HUDEP-2 (cell line): ENCODE measurements around the gene INPP4A.
A peak's percentile ranks its signal among the peaks of the same experiment; 100 is the strongest.

Experiments used
- DNase-seq, 76 experiments: peaks; one replicate each; lab custom pipeline; 2025; ENCODE audit not compliant: unreplicated experiment in 76 of 76; lab: John Stamatoyannopoulos, UW

The INPP4A gene

GRCh38 chr2:98554116-98554861 is 109.6 kb downstream of the INPP4A start:
- no peak for DNase-seq

- no peak for DNase-seq
Observed at GRCh38 chr2:98555696-98556095, 111.0 kb downstream of the INPP4A start.

- no peak for DNase-seq
Observed at GRCh38 chr2:98556344-98557033, 111.8 kb downstream of the INPP4A start.

GRCh38 chr2:98558852-98559530 is 114.3 kb downstream of the INPP4A start:
- DNase-seq = no peak

- DNase-seq = no peak
Observed at GRCh38 chr2:98559581-98559980, 114.9 kb downstream of the INPP4A start.

GRCh38 chr2:98560256-98560771 is 115.7 kb downstream of the INPP4A start:
- peak in 74 of 76 experiments; percentile 8 to 87 (median 66) for DNase-seq

- no peak for DNase-seq
Observed at GRCh38 chr2:98561018-98561417, 116.4 kb downstream of the INPP4A start.

- DNase-seq = no peak
Observed at GRCh38 chr2:98561902-98562695, 117.4 kb downstream of the INPP4A start.

- DNase-seq = no peak
Observed at GRCh38 chr2:98563394-98563793, 118.7 kb downstream of the INPP4A start.

- no peak for DNase-seq
Observed at GRCh38 chr2:98564541-98565132, 120.0 kb downstream of the INPP4A start.

- DNase-seq = no peak
Observed at GRCh38 chr2:98565286-98565860, 120.7 kb downstream of the INPP4A start.

GRCh38 chr2:98565941-98566340 is 121.3 kb downstream of the INPP4A start:
- no peak for DNase-seq

- DNase-seq = no peak
Observed at GRCh38 chr2:98568161-98568956, 123.7 kb downstream of the INPP4A start.

- DNase-seq = peak in 49 of 76 experiments; percentile 3 to 51 (median 26)
Observed at GRCh38 chr2:98569197-98569793, 124.6 kb downstream of the INPP4A start.

GRCh38 chr2:98569915-98570314 is 125.3 kb downstream of the INPP4A start:
- no peak for DNase-seq

GRCh38 chr2:98570356-98570755 is 125.7 kb downstream of the INPP4A start:
- DNase-seq = no peak

GRCh38 chr2:98571121-98571701 is 126.6 kb downstream of the INPP4A start:
- DNase-seq = no peak

- DNase-seq = no peak
Observed at GRCh38 chr2:98571796-98572195, 127.1 kb downstream of the INPP4A start.
